GM23338 (cell line): Measurements from ENCODE around the gene VSIR. TPM values are rescaled to one million over a fixed set of nuclear protein-coding genes. Genes with fewer than 3 reads are reported as not detected.

Experiments
- ATAC-seq: fragments of 200-7000 bp; cut with Tn5 transposase; 3 replicates; pipeline ENCODE4 v1.9.1; 2020
- DNase-seq: peaks from one replicate; pipeline ENCODE4 v3.0.0-alpha.2; 2015; ENCODE audit warnings: low spot score
- H2AFZ ChIP-seq: fragments of 200-600 bp; sonication (generic); 2 replicates; pipeline ENCODE4 v1.8.0; 2016; ENCODE audit warnings: antibody characterized with exemption, mild to moderate bottlenecking, moderate library complexity
- H3F3A ChIP-seq: fragments of 200-600 bp; sonication (generic); replicated peaks from 2 replicates; pipeline ENCODE4 v1.8.0; 2017; ENCODE audit warnings: antibody characterized with exemption, mixed run types, low read depth
- H3K27ac ChIP-seq: fragments of 200-600 bp; sonication (generic); 2 replicates; pipeline ENCODE4 v1.6.1; 2016; ENCODE audit warnings: low read depth
- H3K27me3 ChIP-seq: fragments of 200-600 bp; sonication (generic); 2 replicates; pipeline ENCODE4 v1.8.0; 2016; ENCODE audit warnings: mild to moderate bottlenecking, mixed run types, moderate library complexity; ENCODE audit not compliant: insufficient read depth
- H3K36me3 ChIP-seq: fragments of 200-600 bp; sonication (generic); 2 replicates; pipeline ENCODE4 v1.8.0; 2016; ENCODE audit warnings: mild to moderate bottlenecking; ENCODE audit not compliant: insufficient read depth
- H3K4me1 ChIP-seq: fragments of 200-600 bp; sonication (generic); 2 replicates; pipeline ENCODE4 v1.8.0; 2016; ENCODE audit warnings: mild to moderate bottlenecking, moderate library complexity; ENCODE audit not compliant: insufficient read depth
- H3K4me2 ChIP-seq: fragments of 200-600 bp; sonication (generic); 2 replicates; pipeline ENCODE4 v1.7.1; 2017; ENCODE audit warnings: mixed run types
- H3K4me3 ChIP-seq: fragments of 200-600 bp; sonication (generic); 2 replicates; pipeline ENCODE4 v1.6.1; 2016; ENCODE audit warnings: mixed run types
- H3K79me2 ChIP-seq: fragments of 200-600 bp; sonication (generic); replicated peaks from 2 replicates; pipeline ENCODE4 v1.8.0; 2017; ENCODE audit warnings: mild to moderate bottlenecking; ENCODE audit not compliant: insufficient read depth
- H3K9me2 ChIP-seq: fragments of 200-600 bp; sonication (generic); 2 replicates; pipeline ENCODE4 v1.8.0; 2017; ENCODE audit not compliant: insufficient read depth
- H4K20me1 ChIP-seq: fragments of 200-600 bp; sonication (generic); replicated peaks from 2 replicates; pipeline ENCODE4 v1.8.0; 2017; ENCODE audit warnings: mild to moderate bottlenecking; ENCODE audit not compliant: insufficient read depth
- H3K27ac Mint-ChIP-seq: 2 replicates; pipeline ENCODE4 v1.8.0; 2020; ENCODE audit warnings: inconsistent platforms, mild to moderate bottlenecking, moderate library complexity, mixed read lengths
- H3K27me3 Mint-ChIP-seq: 3 replicates; pipeline ENCODE4 v1.8.0; 2022; ENCODE audit warnings: low read depth, mild to moderate bottlenecking, moderate library complexity, mixed read lengths, inconsistent platforms; ENCODE audit not compliant: insufficient read depth, poor library complexity
- H3K36me3 Mint-ChIP-seq: 3 replicates; pipeline ENCODE4 v1.8.0; 2021; ENCODE audit warnings: low read depth, mild to moderate bottlenecking, inconsistent platforms, moderate library complexity, mixed read lengths
- H3K4me1 Mint-ChIP-seq: 3 replicates; pipeline ENCODE4 v1.8.0; 2020; ENCODE audit warnings: mild to moderate bottlenecking, inconsistent platforms, mixed read lengths
- H3K4me3 Mint-ChIP-seq: 3 replicates; pipeline ENCODE4 v1.8.0; 2021; ENCODE audit warnings: moderate library complexity, mild to moderate bottlenecking, inconsistent platforms, mixed read lengths
- H3K9me3 Mint-ChIP-seq: 3 replicates; pipeline ENCODE4 v1.8.0; 2020; ENCODE audit warnings: moderate library complexity, mild to moderate bottlenecking, inconsistent platforms, mixed read lengths
- CREB1 ChIP-seq: fragments of 250-450 bp; sonication (Bioruptor Pico); IDR thresholded peaks from 2 replicates; pipeline ENCODE4 v1.5.0; 2020; ENCODE audit warnings: low read depth, mild to moderate bottlenecking, moderate library complexity
- ETS1 ChIP-seq: IDR thresholded peaks from 2 replicates; pipeline ENCODE4 v1.6.1; 2016; ENCODE audit warnings: antibody characterized with exemption
- EZH2 ChIP-seq: fragments of 200-600 bp; sonication (generic); IDR thresholded peaks from one replicate; pipeline ENCODE4 v1.8.0; 2017; ENCODE audit warnings: antibody characterized with exemption, mild to moderate bottlenecking, low read depth; ENCODE audit not compliant: unreplicated experiment
- EZH2phosphoT487 ChIP-seq: fragments of 200-600 bp; sonication (generic); IDR thresholded peaks from one replicate; pipeline ENCODE4 v1.8.1; 2018; ENCODE audit warnings: antibody characterized with exemption; ENCODE audit not compliant: unreplicated experiment
- JUNB ChIP-seq: IDR thresholded peaks from one replicate; pipeline ENCODE4 v1.6.1; 2016; ENCODE audit warnings: antibody characterized with exemption; ENCODE audit not compliant: unreplicated experiment
- NANOG ChIP-seq: IDR thresholded peaks from 2 replicates; pipeline ENCODE4 v1.6.1; 2016; ENCODE audit warnings: antibody characterized with exemption, borderline replicate concordance
- POLR2AphosphoS5 ChIP-seq: IDR thresholded peaks from 2 replicates; pipeline ENCODE4 v1.6.1; 2016; ENCODE audit warnings: antibody characterized with exemption, low read depth
- STAT1 ChIP-seq: IDR thresholded peaks from one replicate; pipeline ENCODE4 v1.6.1; 2016; ENCODE audit warnings: antibody characterized with exemption; ENCODE audit not compliant: unreplicated experiment
- ZNF114 ChIP-seq: fragments of 250-450 bp; sonication (Bioruptor Pico); IDR thresholded peaks from 2 replicates; pipeline ENCODE4 v1.5.0; 2020; ENCODE audit warnings: mild to moderate bottlenecking, moderate library complexity
- ZNF331 ChIP-seq: fragments of 250-450 bp; sonication (Bioruptor Pico); IDR thresholded peaks from 2 replicates; pipeline ENCODE4 v1.5.0; 2020; ENCODE audit warnings: low read depth, mild to moderate bottlenecking, moderate library complexity
- polyA plus RNA-seq: library from polyadenylated mRNA; unstranded; fragments of >200 nt; fragmentation: Nextera tagmentation; extraction: Ambion mirVana; gene quantifications from 2 replicates; pipeline ENCODE4 v1.2.1, GENCODE V29; 2016
- total RNA-seq: library from RNA; depleted of rRNA; stranded (reverse); fragments of >200 nt; shearing (Covaris generic); gene quantifications from 2 replicates; pipeline ENCODE4 v1.2.3, GENCODE V29; 2014
- TF ChIP-seq, protein P1 (sequence below): IDR thresholded peaks from one replicate; pipeline ENCODE4 v1.6.1; 2018; ENCODE audit warnings: antibody characterized with exemption; ENCODE audit not compliant: unreplicated experiment
- TF ChIP-seq, protein P2 (sequence below): fragments of 250-450 bp; sonication (Bioruptor Pico); IDR thresholded peaks from 2 replicates; pipeline ENCODE4 v1.5.0; 2020; ENCODE audit warnings: mild to moderate bottlenecking, moderate library complexity
- TF ChIP-seq, protein P3 (sequence below), 2 experiments: fragments of 200-600 bp in 1 of 2; sonication (generic) in 1 of 2; conservative IDR thresholded peaks; 2 replicates each; pipeline versions ENCODE4 v1.5.1 to v1.6.1; 2016 to 2017; ENCODE audit warnings: antibody characterized with exemption in 2 of 2, low read depth in 2 of 2, mild to moderate bottlenecking in 2 of 2, moderate library complexity in 1 of 2

The VSIR gene
- total and polyA plus RNA-seq, 2 experiments from 2014 or later = 0.10 to 0.74 TPM

GRCh38 chr10:71807557-71808510 lies 34.5 kb upstream of the VSIR start:
- peaks cover 3% of the 10 kb centered on the region; the same call in 1 of the 2 replicates for H3K27me3 ChIP-seq
- TF ChIP-seq JUNB = no peak
- TF ChIP-seq POLR2AphosphoS5 = no peak
- no peak for TF ChIP-seq ZNF114 (CRISPR knock-in tag)
- no peak for TF ChIP-seq ETS1
- TF ChIP-seq, protein P1, sequence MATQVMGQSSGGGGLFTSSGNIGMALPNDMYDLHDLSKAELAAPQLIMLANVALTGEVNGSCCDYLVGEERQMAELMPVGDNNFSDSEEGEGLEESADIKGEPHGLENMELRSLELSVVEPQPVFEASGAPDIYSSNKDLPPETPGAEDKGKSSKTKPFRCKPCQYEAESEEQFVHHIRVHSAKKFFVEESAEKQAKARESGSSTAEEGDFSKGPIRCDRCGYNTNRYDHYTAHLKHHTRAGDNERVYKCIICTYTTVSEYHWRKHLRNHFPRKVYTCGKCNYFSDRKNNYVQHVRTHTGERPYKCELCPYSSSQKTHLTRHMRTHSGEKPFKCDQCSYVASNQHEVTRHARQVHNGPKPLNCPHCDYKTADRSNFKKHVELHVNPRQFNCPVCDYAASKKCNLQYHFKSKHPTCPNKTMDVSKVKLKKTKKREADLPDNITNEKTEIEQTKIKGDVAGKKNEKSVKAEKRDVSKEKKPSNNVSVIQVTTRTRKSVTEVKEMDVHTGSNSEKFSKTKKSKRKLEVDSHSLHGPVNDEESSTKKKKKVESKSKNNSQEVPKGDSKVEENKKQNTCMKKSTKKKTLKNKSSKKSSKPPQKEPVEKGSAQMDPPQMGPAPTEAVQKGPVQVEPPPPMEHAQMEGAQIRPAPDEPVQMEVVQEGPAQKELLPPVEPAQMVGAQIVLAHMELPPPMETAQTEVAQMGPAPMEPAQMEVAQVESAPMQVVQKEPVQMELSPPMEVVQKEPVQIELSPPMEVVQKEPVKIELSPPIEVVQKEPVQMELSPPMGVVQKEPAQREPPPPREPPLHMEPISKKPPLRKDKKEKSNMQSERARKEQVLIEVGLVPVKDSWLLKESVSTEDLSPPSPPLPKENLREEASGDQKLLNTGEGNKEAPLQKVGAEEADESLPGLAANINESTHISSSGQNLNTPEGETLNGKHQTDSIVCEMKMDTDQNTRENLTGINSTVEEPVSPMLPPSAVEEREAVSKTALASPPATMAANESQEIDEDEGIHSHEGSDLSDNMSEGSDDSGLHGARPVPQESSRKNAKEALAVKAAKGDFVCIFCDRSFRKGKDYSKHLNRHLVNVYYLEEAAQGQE = no peak
- no peak for TF ChIP-seq STAT1
- TF ChIP-seq ZNF331 = no peak
- TF ChIP-seq, protein P2, sequence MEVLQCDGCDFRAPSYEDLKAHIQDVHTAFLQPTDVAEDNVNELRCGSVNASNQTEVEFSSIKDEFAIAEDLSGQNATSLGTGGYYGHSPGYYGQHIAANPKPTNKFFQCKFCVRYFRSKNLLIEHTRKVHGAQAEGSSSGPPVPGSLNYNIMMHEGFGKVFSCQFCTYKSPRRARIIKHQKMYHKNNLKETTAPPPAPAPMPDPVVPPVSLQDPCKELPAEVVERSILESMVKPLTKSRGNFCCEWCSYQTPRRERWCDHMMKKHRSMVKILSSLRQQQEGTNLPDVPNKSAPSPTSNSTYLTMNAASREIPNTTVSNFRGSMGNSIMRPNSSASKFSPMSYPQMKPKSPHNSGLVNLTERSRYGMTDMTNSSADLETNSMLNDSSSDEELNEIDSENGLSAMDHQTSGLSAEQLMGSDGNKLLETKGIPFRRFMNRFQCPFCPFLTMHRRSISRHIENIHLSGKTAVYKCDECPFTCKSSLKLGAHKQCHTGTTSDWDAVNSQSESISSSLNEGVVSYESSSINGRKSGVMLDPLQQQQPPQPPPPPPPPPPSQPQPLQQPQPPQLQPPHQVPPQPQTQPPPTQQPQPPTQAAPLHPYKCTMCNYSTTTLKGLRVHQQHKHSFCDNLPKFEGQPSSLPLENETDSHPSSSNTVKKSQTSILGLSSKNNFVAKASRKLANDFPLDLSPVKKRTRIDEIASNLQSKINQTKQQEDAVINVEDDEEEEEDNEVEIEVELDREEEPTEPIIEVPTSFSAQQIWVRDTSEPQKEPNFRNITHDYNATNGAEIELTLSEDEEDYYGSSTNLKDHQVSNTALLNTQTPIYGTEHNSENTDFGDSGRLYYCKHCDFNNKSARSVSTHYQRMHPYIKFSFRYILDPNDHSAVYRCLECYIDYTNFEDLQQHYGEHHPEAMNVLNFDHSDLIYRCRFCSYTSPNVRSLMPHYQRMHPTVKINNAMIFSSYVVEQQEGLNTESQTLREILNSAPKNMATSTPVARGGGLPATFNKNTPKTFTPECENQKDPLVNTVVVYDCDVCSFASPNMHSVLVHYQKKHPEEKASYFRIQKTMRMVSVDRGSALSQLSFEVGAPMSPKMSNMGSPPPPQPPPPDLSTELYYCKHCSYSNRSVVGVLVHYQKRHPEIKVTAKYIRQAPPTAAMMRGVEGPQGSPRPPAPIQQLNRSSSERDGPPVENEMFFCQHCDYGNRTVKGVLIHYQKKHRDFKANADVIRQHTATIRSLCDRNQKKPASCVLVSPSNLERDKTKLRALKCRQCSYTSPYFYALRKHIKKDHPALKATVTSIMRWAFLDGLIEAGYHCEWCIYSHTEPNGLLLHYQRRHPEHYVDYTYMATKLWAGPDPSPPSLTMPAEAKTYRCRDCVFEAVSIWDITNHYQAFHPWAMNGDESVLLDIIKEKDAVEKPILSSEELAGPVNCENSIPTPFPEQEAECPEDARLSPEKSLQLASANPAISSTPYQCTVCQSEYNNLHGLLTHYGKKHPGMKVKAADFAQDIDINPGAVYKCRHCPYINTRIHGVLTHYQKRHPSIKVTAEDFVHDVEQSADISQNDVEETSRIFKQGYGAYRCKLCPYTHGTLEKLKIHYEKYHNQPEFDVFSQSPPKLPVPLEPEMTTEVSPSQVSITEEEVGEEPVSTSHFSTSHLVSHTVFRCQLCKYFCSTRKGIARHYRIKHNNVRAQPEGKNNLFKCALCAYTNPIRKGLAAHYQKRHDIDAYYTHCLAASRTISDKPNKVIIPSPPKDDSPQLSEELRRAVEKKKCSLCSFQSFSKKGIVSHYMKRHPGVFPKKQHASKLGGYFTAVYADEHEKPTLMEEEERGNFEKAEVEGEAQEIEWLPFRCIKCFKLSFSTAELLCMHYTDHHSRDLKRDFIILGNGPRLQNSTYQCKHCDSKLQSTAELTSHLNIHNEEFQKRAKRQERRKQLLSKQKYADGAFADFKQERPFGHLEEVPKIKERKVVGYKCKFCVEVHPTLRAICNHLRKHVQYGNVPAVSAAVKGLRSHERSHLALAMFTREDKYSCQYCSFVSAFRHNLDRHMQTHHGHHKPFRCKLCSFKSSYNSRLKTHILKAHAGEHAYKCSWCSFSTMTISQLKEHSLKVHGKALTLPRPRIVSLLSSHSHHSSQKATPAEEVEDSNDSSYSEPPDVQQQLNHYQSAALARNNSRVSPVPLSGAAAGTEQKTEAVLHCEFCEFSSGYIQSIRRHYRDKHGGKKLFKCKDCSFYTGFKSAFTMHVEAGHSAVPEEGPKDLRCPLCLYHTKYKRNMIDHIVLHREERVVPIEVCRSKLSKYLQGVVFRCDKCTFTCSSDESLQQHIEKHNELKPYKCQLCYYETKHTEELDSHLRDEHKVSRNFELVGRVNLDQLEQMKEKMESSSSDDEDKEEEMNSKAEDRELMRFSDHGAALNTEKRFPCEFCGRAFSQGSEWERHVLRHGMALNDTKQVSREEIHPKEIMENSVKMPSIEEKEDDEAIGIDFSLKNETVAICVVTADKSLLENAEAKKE (CRISPR knock-in tag) = no peak
- no peak for TF ChIP-seq EZH2phosphoT487
- TF ChIP-seq NANOG = no peak
- no peak for TF ChIP-seq CREB1 (CRISPR knock-in tag)
- TF ChIP-seq, protein P3, sequence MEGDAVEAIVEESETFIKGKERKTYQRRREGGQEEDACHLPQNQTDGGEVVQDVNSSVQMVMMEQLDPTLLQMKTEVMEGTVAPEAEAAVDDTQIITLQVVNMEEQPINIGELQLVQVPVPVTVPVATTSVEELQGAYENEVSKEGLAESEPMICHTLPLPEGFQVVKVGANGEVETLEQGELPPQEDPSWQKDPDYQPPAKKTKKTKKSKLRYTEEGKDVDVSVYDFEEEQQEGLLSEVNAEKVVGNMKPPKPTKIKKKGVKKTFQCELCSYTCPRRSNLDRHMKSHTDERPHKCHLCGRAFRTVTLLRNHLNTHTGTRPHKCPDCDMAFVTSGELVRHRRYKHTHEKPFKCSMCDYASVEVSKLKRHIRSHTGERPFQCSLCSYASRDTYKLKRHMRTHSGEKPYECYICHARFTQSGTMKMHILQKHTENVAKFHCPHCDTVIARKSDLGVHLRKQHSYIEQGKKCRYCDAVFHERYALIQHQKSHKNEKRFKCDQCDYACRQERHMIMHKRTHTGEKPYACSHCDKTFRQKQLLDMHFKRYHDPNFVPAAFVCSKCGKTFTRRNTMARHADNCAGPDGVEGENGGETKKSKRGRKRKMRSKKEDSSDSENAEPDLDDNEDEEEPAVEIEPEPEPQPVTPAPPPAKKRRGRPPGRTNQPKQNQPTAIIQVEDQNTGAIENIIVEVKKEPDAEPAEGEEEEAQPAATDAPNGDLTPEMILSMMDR (conservative IDR thresholded peaks at IDR 0.05; ENCODE audit: low read depth in 2 of 2) = no peak
- TF ChIP-seq EZH2 = no peak
- Mint-ChIP-seq H3K4me3 (no peak overlapping the region; the same call in 2 of the 3 replicates), H3K27me3 (peaks cover 10% of the 10 kb centered on the region), H3K27ac (no peak overlapping the region), H3K4me1 (peaks cover 3% of the 10 kb centered on the region), H3K36me3 (no peaks in the 10 kb centered on the region), H3K9me3 (no peaks in the 10 kb centered on the region; the same call in 2 of the 3 replicates)
- no peak overlapping the region for H3K27ac ChIP-seq
- H2AFZ ChIP-seq = no peak overlapping the region
- H4K20me1 ChIP-seq = no peaks in the 10 kb centered on the region; the same call in 1 of the 2 replicates
- H3K36me3 ChIP-seq = no peaks in the 10 kb centered on the region
- H3F3A ChIP-seq = no peaks in the 10 kb centered on the region
- no peaks in the 10 kb centered on the region for H3K4me1 ChIP-seq
- no peaks in the 10 kb centered on the region for H3K9me2 ChIP-seq
- DNase-seq = no peak
- no peak overlapping the region for H3K4me3 ChIP-seq
- no peak overlapping the region for H3K4me2 ChIP-seq
- ATAC-seq = no peak
- H3K79me2 ChIP-seq = no peaks in the 10 kb centered on the region
